K562 (cell line): ENCODE results near the gene ORC3. TPM values are rescaled to one million over a fixed set of nuclear protein-coding genes. Genes with fewer than 3 reads are reported as not detected.

ENCODE experiments used
- ATAC-seq: fragments of 200-7000 bp; cut with Tn5 transposase; 3 replicates; pipeline ENCODE4 v1.9.1; 2020; ENCODE audit warnings: moderate library complexity
- BruUV-seq: library from RNA; stranded (reverse); fragments of 400-500 nt; replicated peaks from 2 replicates; lab custom pipeline; 2021; lab: Mats Ljungman, UMichigan
- CTCF ChIA-PET: fragments of 300-600 bp; formaldehyde crosslinking; extraction: SDS; loops from one replicate; lab custom pipeline; 2021; ENCODE audit warnings: low intra/inter-chr PET ratio; lab: Yijun Ruan, JAX
- POLR2A ChIA-PET: fragments of 300-600, 350-650 bp; sonication (Branson Sonifier 250); formaldehyde crosslinking; extraction: SDS; loops from one replicate; lab custom pipeline; 2021; ENCODE audit warnings: antibody characterized with exemption, inconsistent platforms; lab: Yijun Ruan, JAX
- DNase-seq, 4 experiments: peaks; one replicate each; pipeline versions ENCODE4 v3.0.0 to v3.0.0-alpha.2; 2011 to 2018; ENCODE audit warnings: low spot score in 3 of 4, mixed read lengths in 3 of 4; ENCODE audit errors: extremely low read depth in 1 of 4
- FAIRE-seq: peaks from 2 replicates; lab custom pipeline; 2011; peaks lifted over from hg19 to GRCh38; lab: Jason Lieb, UNC
- H2AFZ ChIP-seq: 2 replicates; pipeline ENCODE4 v1.6.0; 2011; ENCODE audit warnings: low read depth, low read length, control low read depth, inconsistent platforms
- H3K27ac ChIP-seq: fragments of 200-600 bp; 3 replicates; pipeline ENCODE4 v1.8.0; 2011; ENCODE audit warnings: low read depth, mild to moderate bottlenecking, control low read depth, inconsistent platforms, low read length, moderate library complexity, mixed read lengths; ENCODE audit errors: extremely low read depth
- H3K27me3 ChIP-seq, 2 experiments: fragments of 300-600 bp in 1 of 2; 2 replicates in 1 of 2; 3 replicates in 1 of 2; pipeline versions ENCODE4 v1.6.0 to v1.8.0; 2011; ENCODE audit warnings: inconsistent platforms in 2 of 2, low read length in 2 of 2, mild to moderate bottlenecking in 1 of 2, mixed read lengths in 1 of 2, moderate library complexity in 1 of 2; ENCODE audit not compliant: control insufficient read depth in 2 of 2, insufficient read depth in 2 of 2
- H3K36me3 ChIP-seq: fragments of 300-600 bp; 3 replicates; pipeline ENCODE4 v1.8.0; 2011; ENCODE audit warnings: mild to moderate bottlenecking, low read length, inconsistent platforms; ENCODE audit not compliant: control insufficient read depth, insufficient read depth
- H3K4me1 ChIP-seq, 2 experiments: fragments of 200-600 bp in 1 of 2; replicated peaks in 1 of 2; 2 replicates in 1 of 2; 3 replicates in 1 of 2; pipeline versions ENCODE4 v1.5.1 to v1.8.0; 2011; ENCODE audit warnings: inconsistent platforms in 2 of 2, low read length in 2 of 2, mild to moderate bottlenecking in 1 of 2, mixed read lengths in 1 of 2, moderate library complexity in 1 of 2; ENCODE audit not compliant: control insufficient read depth in 2 of 2, insufficient read depth in 2 of 2
- H3K4me2 ChIP-seq: 2 replicates; pipeline ENCODE4 v1.6.1; 2011; ENCODE audit warnings: low read length, control low read depth, inconsistent platforms, mixed read lengths; ENCODE audit not compliant: insufficient read depth
- H3K4me3 ChIP-seq: fragments of 200-600 bp; sonication (generic), shearing (Covaris generic); 2 replicates; pipeline ENCODE4 v1.5.1; 2016; ENCODE audit warnings: control low read depth, inconsistent platforms
- H3K79me2 ChIP-seq: fragments of 200-600 bp; 3 replicates; pipeline ENCODE4 v1.8.0; 2011; ENCODE audit warnings: low read length, inconsistent platforms; ENCODE audit not compliant: control insufficient read depth, insufficient read depth
- H3K9ac ChIP-seq, 2 experiments: 2 replicates each; pipeline versions ENCODE4 v1.6.0 to v1.6.1; 2011; ENCODE audit warnings: low read depth in 2 of 2, low read length in 2 of 2, control low read depth in 1 of 2, inconsistent platforms in 1 of 2, mild to moderate bottlenecking in 1 of 2, mixed read lengths in 1 of 2; ENCODE audit not compliant: insufficient read depth in 1 of 2
- H3K9me1 ChIP-seq: one replicate; pipeline ENCODE4 v1.6.0; 2011; ENCODE audit warnings: inconsistent platforms, mild to moderate bottlenecking, low read length, moderate library complexity; ENCODE audit not compliant: control insufficient read depth, insufficient read depth
- H3K9me3 ChIP-seq: replicated peaks from 2 replicates; pipeline ENCODE4 v1.5.1; 2011; ENCODE audit warnings: low read depth, low read length, inconsistent platforms; ENCODE audit not compliant: control insufficient read depth, insufficient read depth
- H4K20me1 ChIP-seq: replicated peaks from 2 replicates; pipeline ENCODE4 v1.6.1; 2011; ENCODE audit warnings: low read length, inconsistent platforms, mixed read lengths; ENCODE audit not compliant: control insufficient read depth, insufficient read depth
- CBFA2T3 ChIP-seq: fragments of 450-650 bp; IDR thresholded peaks from 2 replicates; pipeline ENCODE4 v1.6.1; 2017
- CCNT2 ChIP-seq: IDR thresholded peaks from 2 replicates; pipeline ENCODE4 v1.6.1; 2011; ENCODE audit warnings: borderline replicate concordance, low read depth, mild to moderate bottlenecking, moderate library complexity, mixed read lengths, low read length; ENCODE audit not compliant: insufficient read length; ENCODE audit errors: extremely low read depth
- DPF2 ChIP-seq: fragments of 450-650 bp; IDR thresholded peaks from 2 replicates; pipeline ENCODE4 v1.6.1; 2016
- EP400 ChIP-seq: fragments of 450-650 bp; IDR thresholded peaks from 2 replicates; pipeline ENCODE4 v1.6.1; 2017; ENCODE audit warnings: antibody characterized with exemption, mild to moderate bottlenecking, moderate library complexity
- L3MBTL2 ChIP-seq: fragments of 450-650 bp; IDR thresholded peaks from 2 replicates; pipeline ENCODE4 v1.6.1; 2016; ENCODE audit warnings: mild to moderate bottlenecking, moderate library complexity
- MEIS2 ChIP-seq: fragments of 450-650 bp; IDR thresholded peaks from 2 replicates; pipeline ENCODE4 v1.6.1; 2014; ENCODE audit warnings: mild to moderate bottlenecking; ENCODE audit not compliant: partially characterized antibody
- MYC ChIP-seq, 2 experiments: fragments of 250-450 bp in 1 of 2; sonication (Bioruptor Pico) in 1 of 2; IDR thresholded peaks; 2 replicates each; pipeline versions ENCODE4 v1.5.1 to v1.6.1; 2012 to 2021; ENCODE audit warnings: low read depth in 2 of 2, borderline replicate concordance in 1 of 2, improper control_type of control experiment in 1 of 2, low read length in 1 of 2, mild to moderate bottlenecking in 1 of 2, moderate library complexity in 1 of 2
- PBX2 ChIP-seq, 2 experiments: IDR thresholded peaks in 1 of 2; conservative IDR thresholded peaks in 1 of 2; 2 replicates each; pipeline ENCODE4 v1.6.1; 2016; ENCODE audit warnings: low read depth in 2 of 2, mild to moderate bottlenecking in 1 of 2, missing compliant biosample characterization in 1 of 2, missing genetic modification characterization in 1 of 2, moderate library complexity in 1 of 2
- PTRF ChIP-seq: fragments of 450-650 bp; IDR thresholded peaks from 2 replicates; pipeline ENCODE4 v1.6.1; 2016; ENCODE audit warnings: mild to moderate bottlenecking, missing genetic modification characterization, missing compliant biosample characterization
- SIX5 ChIP-seq, 2 experiments: IDR thresholded peaks; 2 replicates each; pipeline ENCODE4 v1.6.1; 2011; ENCODE audit warnings: low read length in 2 of 2, borderline replicate concordance in 1 of 2, low read depth in 1 of 2, mild to moderate bottlenecking in 1 of 2, moderate library complexity in 1 of 2; ENCODE audit not compliant: insufficient read depth in 1 of 2
- SRF ChIP-seq, 2 experiments: fragments of 250-450, 450-650 bp in 1 of 2; sonication (Bioruptor Pico) in 1 of 2; sonication (generic) in 1 of 2; formaldehyde crosslinking; IDR thresholded peaks; 2 replicates each; pipeline versions ENCODE4 v1.5.0 to v1.5.1; 2020 to 2022; ENCODE audit warnings: mild to moderate bottlenecking in 1 of 2, missing genetic modification reagents in 1 of 2
- U2AF1 ChIP-seq: fragments of 200-400 bp; formaldehyde crosslinking; optimal IDR thresholded peaks from 2 replicates; pipeline ENCODE3; 2017; ENCODE audit warnings: mild to moderate bottlenecking, low read depth, low read length, moderate library complexity
- ZFPM2 ChIP-seq: fragments of 250-450 bp; sonication (Bioruptor Pico); IDR thresholded peaks from 2 replicates; pipeline ENCODE4 v1.5.1; 2022; ENCODE audit warnings: mild to moderate bottlenecking
- WGBS: fragments of 100-300 bp; shearing (Covaris generic); methylation state at CpG from one replicate; pipeline ENCODE4 v1.1.6; 2016; ENCODE audit warnings: low coverage, mixed read lengths; ENCODE audit not compliant: insufficient coverage; ENCODE audit errors: missing lambda C conversion rate; 5-methylcytosine and 5-hydroxymethylcytosine counted together
- in situ Hi-C: fragments of 300-500 bp; cut with MboI; formaldehyde crosslinking; loops from 4 replicates; pipeline ENCODE4 v1.15.0; 2018; ENCODE audit warnings: inconsistent platforms, mixed read lengths
- intact Hi-C: fragments of 100-400 bp; cut with micrococcal nuclease; formaldehyde crosslinking; loops from 2 replicates; pipeline ENCODE4 v1.14.2; 2022
- polyA plus RNA-seq, 8 experiments: library from polyadenylated mRNA; depleted of rRNA in 4 of 8; stranded (reverse) in 5 of 8; unstranded in 3 of 8; fragments of >200 nt; fragmentation: Nextera tagmentation in 2 of 8; fragmentation: Illumina TruSeq in 1 of 8; extraction: Ambion mirVana in 2 of 8; extraction: Trizol in 1 of 8; gene quantifications; 2 replicates each; pipeline versions ENCODE4 v1.2.1 to v1.2.3, GENCODE V29; 2011 to 2014; ENCODE audit warnings: inconsistent platforms in 1 of 8, missing spikeins in 1 of 8
- total RNA-seq, 7 experiments: library from RNA; depleted of rRNA in 6 of 7; stranded (reverse); fragments of >200 nt in 6 of 7; fragmentation: Illumina TruSeq in 2 of 7; extraction: Trizol in 2 of 7; gene quantifications; 2 replicates each; pipeline versions ENCODE4 v1.2.1 to v1.2.3, GENCODE V29; 2011 to 2021; ENCODE audit warnings: low replicate concordance in 1 of 7
- TF ChIP-seq, protein P1 (sequence below): fragments of 450-650 bp; IDR thresholded peaks from 2 replicates; pipeline ENCODE4 v1.6.1; 2016; ENCODE audit warnings: low read depth, mild to moderate bottlenecking, moderate library complexity
- TF ChIP-seq, protein P2 (sequence below): fragments of 450-650 bp; IDR thresholded peaks from 2 replicates; pipeline ENCODE4 v1.6.1; 2018; ENCODE audit warnings: mild to moderate bottlenecking, low read depth; ENCODE audit not compliant: partially characterized antibody

The ORC3 gene
- total and polyA plus RNA-seq, 9 of the 15 experiments (the other 6 are each of a cell fraction or from before 2014, with no cell fraction given), result 28.8 to 159 (median 74.8) TPM

GRCh38 chr6:87544474-87544735 lies 45.5 kb upstream of the ORC3 start (continued):
- TF ChIP-seq PBX2 (CRISPR knock-in tag; IDR thresholded peaks at IDR 0.05; ENCODE audit: low read depth) (no peak), PBX2 (tag; conservative IDR thresholded peaks at IDR 0.05; ENCODE audit: low read depth) (no peak)
- TF ChIP-seq, protein P1, sequence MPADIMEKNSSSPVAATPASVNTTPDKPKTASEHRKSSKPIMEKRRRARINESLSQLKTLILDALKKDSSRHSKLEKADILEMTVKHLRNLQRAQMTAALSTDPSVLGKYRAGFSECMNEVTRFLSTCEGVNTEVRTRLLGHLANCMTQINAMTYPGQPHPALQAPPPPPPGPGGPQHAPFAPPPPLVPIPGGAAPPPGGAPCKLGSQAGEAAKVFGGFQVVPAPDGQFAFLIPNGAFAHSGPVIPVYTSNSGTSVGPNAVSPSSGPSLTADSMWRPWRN, result no peak

DNA sequence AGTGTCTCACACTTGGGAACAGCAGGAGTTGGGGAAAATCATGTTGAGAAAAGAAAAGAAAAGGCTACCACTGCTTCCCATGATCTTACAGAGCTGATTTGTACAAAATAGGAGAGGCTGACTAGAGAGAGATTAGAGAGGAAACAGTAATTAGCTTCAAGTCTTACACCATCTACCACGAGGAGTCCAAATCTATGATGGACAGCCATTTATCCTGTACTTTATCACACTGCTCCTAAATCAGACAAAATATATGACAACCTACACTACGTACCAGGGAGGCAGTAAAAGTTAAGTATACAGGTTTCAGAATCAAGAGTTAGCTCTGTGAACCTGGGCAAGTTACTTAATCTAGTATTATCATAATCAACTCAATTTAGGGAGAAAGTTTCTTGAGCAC lies 38.1 kb upstream of the ORC3 start:
- no TSS peak for BruUV-seq
- H4K20me1 ChIP-seq, result no peaks in the 10 kb centered on the region
- TF ChIP-seq PTRF (tag) (no peak), ZFPM2 (no peak), U2AF1 (no peak), DPF2 (peak; percentile 25; the same call in 1 of the 2 replicates), CCNT2 (peak; percentile 15), MEIS2 (peak; percentile 76), MYC (IDR thresholded peaks at IDR 0.05; ENCODE audit: low read depth, low read length) (peak; percentile 80), MYC (CRISPR knock-in tag; IDR thresholded peaks at IDR 0.05; ENCODE audit: borderline replicate concordance, low read depth) (no peak), CBFA2T3 (0 out of 2 replicates have a peak, but pooled peaks have one; percentile 6), EP400 (peak; percentile 59), SIX5 (IDR thresholded peaks at IDR 0.05; ENCODE audit: borderline replicate concordance in 1 of 2, insufficient read depth in 1 of 2, low read depth in 1 of 2, low read length in 2 of 2) (no peak), SRF (CRISPR knock-in tag; IDR thresholded peaks at IDR 0.05) (peak in 1 of 2 experiments; percentile 64; a peak in 1 of 4 replicates), L3MBTL2 (peak; percentile 25; the same call in 1 of the 2 replicates)
- TF ChIP-seq, protein P2, sequence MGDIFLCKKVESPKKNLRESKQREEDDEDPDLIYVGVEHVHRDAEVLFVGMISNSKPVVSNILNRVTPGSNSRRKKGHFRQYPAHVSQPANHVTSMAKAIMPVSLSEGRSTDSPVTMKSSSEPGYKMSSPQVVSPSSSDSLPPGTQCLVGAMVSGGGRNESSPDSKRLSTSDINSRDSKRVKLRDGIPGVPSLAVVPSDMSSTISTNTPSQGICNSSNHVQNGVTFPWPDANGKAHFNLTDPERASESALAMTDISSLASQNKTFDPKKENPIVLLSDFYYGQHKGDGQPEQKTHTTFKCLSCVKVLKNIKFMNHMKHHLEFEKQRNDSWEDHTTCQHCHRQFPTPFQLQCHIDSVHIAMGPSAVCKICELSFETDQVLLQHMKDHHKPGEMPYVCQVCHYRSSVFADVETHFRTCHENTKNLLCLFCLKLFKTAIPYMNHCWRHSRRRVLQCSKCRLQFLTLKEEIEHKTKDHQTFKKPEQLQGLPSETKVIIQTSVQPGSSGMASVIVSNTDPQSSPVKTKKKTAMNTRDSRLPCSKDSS, result no peak

More for the DNA sequence above, 38.1 kb upstream of the ORC3 start:
- POLR2A ChIA-PET, result no interaction called here
- CTCF ChIA-PET, result no interaction called here
- Histone ChIP-seq H3K9me3 (no peaks in the 10 kb centered on the region), H3K4me1 (peaks cover 2 to 9% of the 10 kb centered on the region in 2 experiments; a peak in 2 of 5 replicates), H3K36me3 (peaks cover 64% of the 10 kb centered on the region), H3K27me3 (no peaks in the 10 kb centered on the region), H3K9me1 (no peaks in the 10 kb centered on the region), H3K4me2 (no peak overlapping the region), H3K4me3 (no peak overlapping the region), H2AFZ (no peak overlapping the region), H3K9ac (no peak overlapping the region; a peak in 1 of 4 replicates), H3K27ac (peak overlapping the region; percentile 33; the same call in 1 of the 3 replicates), H3K79me2 (0 out of 3 replicates have a peak, but pooled peaks cover 2% of the 10 kb centered on the region)
- DNase-seq (peak in 1 of 4 experiments; percentile 4), FAIRE-seq (no peak), ATAC-seq (peak; percentile 78)
- in situ Hi-C loops, result no loop called here
- intact Hi-C loops, result no loop called here
- 8% methylated on average over 2 of the region's 2 CpGs for WGBS
